Sciatic nerve (tissue), 2 donors: ENCODE data around the gene PPP1R12B. TPM values are rescaled to one million over a fixed set of nuclear protein-coding genes. Genes with fewer than 3 reads are reported as not detected.
A peak's percentile ranks its signal among the peaks of the same experiment; 100 is the strongest.
"Not testable (repeated sequence)": the region's sequence is repeated elsewhere in the genome, so short reads cannot be mapped to it uniquely, and the experiment has no call there.

Experiments
- ATAC-seq: fragments of 200-7000 bp; cut with Tn5 transposase; one replicate; pipeline ENCODE4 v1.9.1; 2020; ENCODE audit warnings: mild to moderate bottlenecking, moderate library complexity
- DNase-seq: peaks from one replicate; pipeline ENCODE4 v3.0.0-alpha.2; 2020; ENCODE audit warnings: low spot score
- intact Hi-C: fragments of 100-400 bp; cut with DNase I; formaldehyde crosslinking; loops from one replicate; pipeline ENCODE4 v1.14.2; 2022
- total RNA-seq: library from RNA; stranded (reverse); fragmentation: NEBNext Ultra II Directional; extraction: Animal tissue kit (Norgen Biotek cat#: 25700); gene quantifications from one replicate; pipeline ENCODE4 v1.2.1, GENCODE V29; 2021
- donor health status: DM: no; HTN: no; CAD: no.
- donor health status: DM: no; HTN: no; CAD: no.

Gene PPP1R12B
- total RNA-seq, 1 donor from 2014 or later = 271 TPM

DNA sequence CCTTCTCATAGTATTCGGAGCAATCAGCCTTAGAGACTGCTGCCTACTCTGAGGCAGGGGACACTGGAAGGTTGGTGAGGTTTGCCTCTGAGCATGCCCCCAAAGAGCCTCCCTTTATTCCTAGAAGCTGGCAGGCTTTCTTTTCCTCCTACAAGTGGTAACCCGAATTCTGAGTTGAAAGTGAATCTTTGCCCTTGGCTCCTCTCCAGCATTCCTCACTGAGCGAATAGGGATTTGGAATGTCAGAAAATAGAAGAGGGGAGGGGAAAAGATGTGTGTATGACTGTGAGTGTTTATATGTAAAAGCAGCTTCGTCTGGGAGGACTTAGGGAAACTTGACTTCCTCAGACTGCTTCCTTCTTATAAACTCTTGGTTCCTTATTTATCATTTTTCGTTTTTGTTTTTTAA, 190.7 kb downstream of the PPP1R12B start:
- DNase-seq (peak; percentile 68), ATAC-seq (peak; percentile 79)
- intact Hi-C loops = not testable (repeated sequence)

GRCh38 chr1:202539583-202539982, 191.1 kb downstream of the PPP1R12B start:
- DNase-seq, intact Hi-C loops: not testable (repeated sequence)
- peak; percentile 52 for ATAC-seq

GRCh38 chr1:202540014-202540413, 191.5 kb downstream of the PPP1R12B start:
- intact Hi-C loops = no loop called here
- DNase-seq (no peak), ATAC-seq (peak; percentile 13)

DNA sequence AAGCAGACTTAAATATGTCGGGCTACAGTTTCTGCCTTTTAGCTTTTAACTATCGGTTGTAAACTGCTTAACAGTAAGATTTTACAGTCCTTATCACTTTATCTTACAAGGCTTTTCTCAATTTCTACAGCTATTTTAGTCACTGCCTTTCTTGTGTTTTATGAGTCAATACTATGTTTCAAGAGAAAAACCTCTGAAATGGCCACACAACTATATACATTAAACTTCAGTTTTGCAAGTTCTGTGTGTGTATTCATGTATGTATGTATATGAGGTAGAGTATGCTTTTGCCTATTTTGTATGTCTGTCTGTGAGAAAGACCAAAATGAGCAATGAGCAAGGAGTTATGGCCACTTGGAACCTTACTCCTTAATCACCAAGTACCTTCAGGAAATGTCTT, 191.9 kb downstream of the PPP1R12B start:
- DNase-seq (no peak), ATAC-seq (no peak)
- intact Hi-C loops = no loop called here

DNA sequence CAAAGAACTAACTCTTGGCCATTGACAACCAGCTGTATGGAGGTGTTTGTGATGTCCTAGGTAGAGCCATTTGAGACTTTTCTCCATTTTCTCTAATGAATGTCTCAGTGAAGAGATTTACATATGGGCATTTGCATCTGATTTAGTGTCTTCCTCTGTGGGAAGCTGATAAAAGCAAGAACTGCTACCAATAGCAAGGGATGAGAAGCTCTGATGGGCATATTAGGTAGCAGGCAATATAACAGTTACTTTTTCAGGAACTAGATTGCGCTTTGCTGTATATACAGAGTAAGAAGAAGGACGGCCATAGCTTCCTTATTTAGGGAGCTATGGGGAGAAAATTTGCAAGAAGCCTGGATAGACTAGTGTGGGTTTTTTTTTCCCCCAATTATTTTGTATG, 192.4 kb downstream of the PPP1R12B start:
- intact Hi-C loops, DNase-seq: not testable (repeated sequence)

GRCh38 chr1:202542415-202542814, 193.9 kb downstream of the PPP1R12B start:
- DNase-seq, intact Hi-C loops, ATAC-seq: not testable (repeated sequence)

More for the DNA sequence above, 192.4 kb downstream of the PPP1R12B start:
- ATAC-seq = not testable (repeated sequence)

- DNase-seq (peak; percentile 56), ATAC-seq (peak; percentile 19)
- intact Hi-C loops = not testable (repeated sequence)
Measured at GRCh38 chr1:202543537-202543936, 195.0 kb downstream of the PPP1R12B start.

DNA sequence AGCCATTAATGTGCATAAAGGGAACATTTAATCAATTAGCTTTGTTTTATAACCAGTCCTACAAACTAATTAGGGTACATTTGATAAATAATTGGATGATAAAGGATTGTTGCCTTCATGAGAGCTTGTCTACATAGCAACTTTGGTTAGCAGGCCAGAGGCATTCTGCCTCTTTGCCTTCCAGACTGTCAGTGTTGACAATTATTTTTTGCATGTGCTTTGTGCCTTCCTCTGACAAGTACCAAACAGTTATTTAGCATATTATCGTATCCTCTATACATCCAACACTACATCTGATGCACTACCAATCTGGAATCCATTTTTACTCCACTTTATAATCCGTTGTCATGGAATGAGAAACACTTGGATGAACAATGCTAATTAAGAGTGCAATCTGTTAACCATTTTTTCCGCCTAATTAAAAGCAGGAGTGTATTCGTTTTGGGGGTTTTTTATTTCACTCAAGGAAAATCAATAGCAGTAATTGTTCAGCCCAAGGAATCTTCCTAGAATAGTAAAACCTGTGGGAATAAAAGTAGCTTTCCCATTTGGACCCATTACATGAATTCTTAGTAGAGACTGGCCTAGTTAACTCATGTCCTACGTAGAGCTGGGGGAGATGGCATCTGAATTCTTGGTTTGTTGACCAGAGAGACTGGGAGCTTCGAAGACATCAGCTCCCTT, 196.4 kb downstream of the PPP1R12B start:
- not testable (repeated sequence) for ATAC-seq

GRCh38 chr1:202545647-202546303, 197.3 kb downstream of the PPP1R12B start:
- ATAC-seq = peak; percentile 35
- intact Hi-C loops, DNase-seq: not testable (repeated sequence)

More for the DNA sequence above, 196.4 kb downstream of the PPP1R12B start:
- DNase-seq, intact Hi-C loops: not testable (repeated sequence)

- ATAC-seq = peak; percentile 50
- intact Hi-C loops = not testable (repeated sequence)
Measured at GRCh38 chr1:202546377-202546776, 197.9 kb downstream of the PPP1R12B start.

DNA sequence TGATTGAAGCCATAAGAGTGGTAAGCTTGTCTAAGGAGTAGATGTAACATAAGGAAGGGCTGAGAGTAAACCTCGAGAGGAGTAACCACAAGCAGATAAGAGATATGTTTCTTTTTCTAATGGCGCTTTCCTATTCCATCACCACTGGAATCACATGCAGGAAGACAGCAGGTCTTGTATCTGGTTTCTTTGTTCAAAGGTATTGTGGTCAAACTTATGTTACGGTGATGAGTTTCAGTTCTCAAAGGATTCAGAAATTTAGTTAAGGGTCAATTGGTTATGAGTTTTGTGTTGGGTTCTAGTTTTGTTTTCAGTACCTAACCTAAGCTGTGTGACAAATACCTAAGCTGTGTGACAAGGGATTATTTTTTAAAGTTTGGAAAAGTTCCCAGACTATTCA, 198.3 kb downstream of the PPP1R12B start:
- ATAC-seq, DNase-seq, intact Hi-C loops: not testable (repeated sequence)

More at GRCh38 chr1:202546377-202546776, 197.9 kb downstream of the PPP1R12B start:
- DNase-seq = not testable (repeated sequence)

DNA sequence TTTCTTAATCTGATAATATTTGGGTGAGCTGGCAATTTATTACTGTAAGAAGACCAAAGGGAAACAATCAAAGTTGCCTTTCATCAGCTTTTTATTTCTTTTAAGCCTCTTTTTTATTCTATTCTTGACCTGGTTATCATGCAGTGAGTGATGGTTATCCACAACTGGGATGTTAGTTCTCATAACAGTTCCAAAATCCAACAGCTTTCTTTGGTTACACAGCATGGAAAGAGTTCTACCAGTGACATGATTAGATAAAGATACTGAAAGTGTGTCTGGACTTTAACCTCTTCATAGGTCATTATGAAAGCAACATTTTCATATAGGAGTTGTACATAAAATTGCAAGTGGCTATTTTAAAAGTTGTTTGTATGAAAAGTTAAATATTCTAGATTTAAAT, 198.7 kb downstream of the PPP1R12B start:
- ATAC-seq = no peak
- no peak for DNase-seq
- intact Hi-C loops = no loop called here

- ATAC-seq, intact Hi-C loops, DNase-seq: not testable (repeated sequence)
Measured at GRCh38 chr1:202550088-202550487, 201.6 kb downstream of the PPP1R12B start.

- intact Hi-C loops = no loop called here
- no peak for DNase-seq
- peak; percentile 39 for ATAC-seq
Measured at GRCh38 chr1:202551683-202552082, 203.2 kb downstream of the PPP1R12B start.

GRCh38 chr1:202552615-202553014, 204.1 kb downstream of the PPP1R12B start:
- ATAC-seq, DNase-seq, intact Hi-C loops: not testable (repeated sequence)

- DNase-seq, intact Hi-C loops, ATAC-seq: not testable (repeated sequence)
Measured at GRCh38 chr1:202553078-202553477, 204.6 kb downstream of the PPP1R12B start.

DNA sequence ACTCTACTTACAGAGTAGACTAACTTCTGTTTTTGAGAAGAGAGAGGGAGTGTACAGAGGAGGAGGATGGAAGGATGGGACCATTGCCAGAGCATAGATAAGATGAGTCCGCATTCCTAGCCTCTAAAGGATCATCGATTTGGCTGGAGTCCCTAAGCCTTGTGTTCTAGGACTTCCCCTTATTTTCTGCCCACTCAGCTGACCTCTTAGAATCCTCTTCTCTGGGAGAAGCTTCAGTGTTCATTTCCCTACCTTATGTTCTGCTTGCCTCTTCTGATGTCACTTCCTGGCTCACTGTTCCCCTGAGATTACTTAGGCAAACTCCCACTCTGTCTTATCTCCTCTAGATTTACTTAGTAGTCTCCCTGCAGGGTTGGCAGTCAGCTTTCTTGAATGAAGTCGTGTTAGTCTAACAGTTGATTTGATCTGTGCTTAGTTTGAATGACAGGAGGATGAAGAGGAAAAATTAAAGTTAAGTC, 205.1 kb downstream of the PPP1R12B start:
- intact Hi-C loops = no loop called here
- peak; percentile 81 for ATAC-seq
- no peak for DNase-seq

DNA sequence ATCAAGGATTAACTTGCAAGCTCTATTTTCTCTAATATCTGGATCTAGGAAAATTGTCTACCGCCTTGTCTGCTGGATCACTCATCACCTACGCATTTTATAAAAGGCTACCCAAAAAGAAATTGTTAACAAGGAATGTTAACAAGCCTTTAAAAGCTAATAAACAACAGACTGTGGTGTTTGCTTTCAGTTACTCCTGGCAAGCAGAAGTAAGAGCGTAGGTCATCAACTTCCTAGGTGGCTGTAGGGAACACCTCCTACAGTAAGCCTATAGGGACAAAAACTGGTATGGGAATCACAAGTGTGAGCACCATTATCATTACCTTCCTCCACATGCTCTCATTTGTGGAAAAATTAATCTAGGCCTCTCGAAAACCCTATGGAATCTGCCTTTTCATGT, 206.1 kb downstream of the PPP1R12B start:
- ATAC-seq, intact Hi-C loops, DNase-seq: not testable (repeated sequence)

- DNase-seq, ATAC-seq, intact Hi-C loops: not testable (repeated sequence)
Measured at GRCh38 chr1:202556037-202556436, 207.5 kb downstream of the PPP1R12B start.

DNA sequence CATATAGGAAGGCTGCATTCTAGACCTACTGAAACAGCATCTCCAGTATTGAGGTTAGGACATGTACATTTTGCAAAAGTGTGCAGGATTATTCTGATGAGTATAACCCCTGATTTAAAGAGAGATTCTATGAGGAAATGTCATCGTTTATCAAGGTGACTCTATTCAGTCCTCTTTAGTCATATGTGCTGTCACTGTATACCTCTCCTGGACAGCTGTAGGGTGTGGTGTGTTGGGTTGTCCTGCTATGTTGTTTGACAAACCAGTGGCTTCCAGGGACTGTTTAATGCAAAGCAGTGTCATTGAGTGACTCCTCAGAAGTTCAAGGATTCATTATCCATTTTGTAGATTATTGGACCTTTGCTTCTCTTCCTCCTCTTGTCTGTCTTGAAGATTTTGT, 209.2 kb downstream of the PPP1R12B start:
- intact Hi-C loops, ATAC-seq, DNase-seq: not testable (repeated sequence)
